Karpas-422 (cell line): ENCODE results near the gene RPS10. TPM values are rescaled to one million over a fixed set of nuclear protein-coding genes. Genes with fewer than 3 reads are reported as not detected.

Source experiments
- DNase-seq: peaks from one replicate; pipeline ENCODE4 v3.0.0-alpha.2; 2015
- H2AFZ ChIP-seq: fragments of 200-600 bp; sonication (generic); 2 replicates; pipeline ENCODE4 v1.6.1; 2014; ENCODE audit warnings: antibody characterized with exemption, low read length, mixed read lengths
- H3K27ac ChIP-seq: fragments of 200-600 bp; sonication (generic); 2 replicates; pipeline ENCODE4 v1.5.1; 2014; ENCODE audit warnings: mild to moderate bottlenecking, low read length, moderate library complexity
- H3K27me3 ChIP-seq: fragments of 200-600 bp; sonication (generic); 2 replicates; pipeline ENCODE4 v1.6.1; 2014; ENCODE audit warnings: low read length, mixed read lengths
- H3K36me3 ChIP-seq: fragments of 200-600 bp; sonication (generic); 2 replicates; pipeline ENCODE4 v1.6.1; 2014; ENCODE audit warnings: low read length, mixed read lengths; ENCODE audit not compliant: insufficient read depth
- H3K4me1 ChIP-seq: fragments of 200-600 bp; sonication (generic); 2 replicates; pipeline ENCODE4 v1.6.1; 2014; ENCODE audit warnings: mild to moderate bottlenecking, low read length, mixed read lengths
- H3K4me2 ChIP-seq: fragments of 200-600 bp; sonication (generic); 2 replicates; pipeline ENCODE4 v1.6.1; 2014; ENCODE audit warnings: low read length, low read depth, mild to moderate bottlenecking; ENCODE audit not compliant: poor library complexity, severe bottlenecking
- H3K4me3 ChIP-seq: fragments of 200-600 bp; sonication (generic); 2 replicates; pipeline ENCODE4 v1.5.1; 2014; ENCODE audit warnings: mild to moderate bottlenecking, antibody characterized with exemption, low read length, mixed read lengths
- H3K79me2 ChIP-seq: fragments of 200-600 bp; sonication (generic); 2 replicates; pipeline ENCODE4 v1.6.1; 2014; ENCODE audit warnings: mild to moderate bottlenecking, low read length, mixed read lengths
- H3K9ac ChIP-seq: fragments of 200-600 bp; sonication (generic); 2 replicates; pipeline ENCODE4 v1.6.0; 2014; ENCODE audit warnings: low read length
- H3K9me2 ChIP-seq: fragments of 200-600 bp; sonication (generic), shearing (Covaris generic); replicated peaks from 2 replicates; pipeline ENCODE4 v1.6.0; 2014; ENCODE audit warnings: mild to moderate bottlenecking, low read length, moderate library complexity; ENCODE audit not compliant: insufficient read depth
- H3K9me3 ChIP-seq: fragments of 300-700, 200-600 bp; sonication (generic); 2 replicates; pipeline ENCODE4 v1.6.1; 2014; ENCODE audit warnings: low read length, mixed read lengths
- H4K20me1 ChIP-seq: fragments of 200-600 bp; sonication (generic); 2 replicates; pipeline ENCODE4 v1.6.1; 2014; ENCODE audit warnings: mild to moderate bottlenecking, antibody characterized with exemption, low read length, low read depth; ENCODE audit not compliant: insufficient read depth
- total RNA-seq: library from RNA; depleted of rRNA; stranded (reverse); fragments of >200 nt; shearing (Covaris generic); gene quantifications from 2 replicates; pipeline ENCODE4 v1.2.3, GENCODE V29; 2014; ENCODE audit warnings: low replicate concordance; rRNA removed

The RPS10 gene
- 2,938 and 3,077 TPM in 2 replicates for total RNA-seq

- H3K79me2 ChIP-seq, result peaks cover 33% of the 10 kb centered on the region
- H3K4me1 ChIP-seq, result peaks cover 20% of the 10 kb centered on the region
- peak within 1 kb of the TSS; percentile 97 for H3K9ac ChIP-seq
- no peaks in the 10 kb centered on the region for H3K27me3 ChIP-seq
- no peaks in the 10 kb centered on the region for H3K9me2 ChIP-seq
- no peaks in the 10 kb centered on the region for H3K9me3 ChIP-seq
- H3K4me3 ChIP-seq, result peak within 1 kb of the TSS; percentile 100
- peaks cover 43% of the 10 kb centered on the region for H3K36me3 ChIP-seq
- peaks cover 27% of the 10 kb centered on the region; the same call in 1 of the 2 replicates for H4K20me1 ChIP-seq
- H3K4me2 ChIP-seq, result peak within 1 kb of the TSS; percentile 90
- H3K27ac ChIP-seq, result peak within 1 kb of the TSS; percentile 85
- H2AFZ ChIP-seq, result peak within 1 kb of the TSS; percentile 92
- peak; percentile 97 for DNase-seq
Observed at GRCh38 chr6:34425498-34426410, at the start of gene RPS10. TSS of gene RPS10 (minus strand) at chr6:34426069. CDS start at chr6:34425221, 848 bp downstream.

- DNase-seq, result no peak
- H3K27me3 ChIP-seq, result no peaks in the 10 kb centered on the region
- no peak overlapping the region for H3K4me3 ChIP-seq
- H2AFZ ChIP-seq, result no peak overlapping the region
- H3K4me1 ChIP-seq, result no peaks in the 10 kb centered on the region
- no peaks in the 10 kb centered on the region for H4K20me1 ChIP-seq
- no peak overlapping the region for H3K4me2 ChIP-seq
- no peak overlapping the region for H3K27ac ChIP-seq
- no peaks in the 10 kb centered on the region for H3K36me3 ChIP-seq
- no peaks in the 10 kb centered on the region for H3K79me2 ChIP-seq
- H3K9ac ChIP-seq, result no peak overlapping the region
- no peaks in the 10 kb centered on the region for H3K9me3 ChIP-seq
- H3K9me2 ChIP-seq, result no peaks in the 10 kb centered on the region
Observed at GRCh38 chr6:34475238-34475682, 49.4 kb upstream of the RPS10 start.

GRCh38 chr6:34474754-34475153 lies 48.9 kb upstream of the RPS10 start:
- no peak for DNase-seq
- no peaks in the 10 kb centered on the region for H3K36me3 ChIP-seq
- no peaks in the 10 kb centered on the region for H3K79me2 ChIP-seq
- no peaks in the 10 kb centered on the region for H3K4me1 ChIP-seq
- no peaks in the 10 kb centered on the region for H3K9me3 ChIP-seq
- H3K27ac ChIP-seq, result no peak overlapping the region
- H3K4me3 ChIP-seq, result no peak overlapping the region
- H3K9ac ChIP-seq, result no peak overlapping the region
- no peaks in the 10 kb centered on the region for H3K9me2 ChIP-seq
- no peak overlapping the region for H3K4me2 ChIP-seq
- H3K27me3 ChIP-seq, result no peaks in the 10 kb centered on the region
- H4K20me1 ChIP-seq, result no peaks in the 10 kb centered on the region
- no peak overlapping the region for H2AFZ ChIP-seq

GRCh38 chr6:34473967-34474366 lies 48.1 kb upstream of the RPS10 start:
- no peaks in the 10 kb centered on the region for H4K20me1 ChIP-seq
- H3K4me3 ChIP-seq, result no peak overlapping the region
- H2AFZ ChIP-seq, result no peak overlapping the region
- no peaks in the 10 kb centered on the region for H3K79me2 ChIP-seq
- H3K4me1 ChIP-seq, result peaks cover under 1% of the 10 kb centered on the region; the same call in 1 of the 2 replicates
- no peak overlapping the region for H3K9ac ChIP-seq
- no peaks in the 10 kb centered on the region for H3K36me3 ChIP-seq
- H3K9me3 ChIP-seq, result no peaks in the 10 kb centered on the region
- H3K27ac ChIP-seq, result no peak overlapping the region
- no peaks in the 10 kb centered on the region for H3K27me3 ChIP-seq
- no peak for DNase-seq
- H3K9me2 ChIP-seq, result no peaks in the 10 kb centered on the region
- H3K4me2 ChIP-seq, result no peak overlapping the region

GRCh38 chr6:34472425-34472824 lies 46.6 kb upstream of the RPS10 start:
- no peak overlapping the region for H3K9ac ChIP-seq
- no peak for DNase-seq
- no peaks in the 10 kb centered on the region for H3K27me3 ChIP-seq
- H3K4me2 ChIP-seq, result no peak overlapping the region
- no peaks in the 10 kb centered on the region for H3K9me2 ChIP-seq
- no peak overlapping the region for H3K4me3 ChIP-seq
- no peak overlapping the region for H3K27ac ChIP-seq
- H3K36me3 ChIP-seq, result no peaks in the 10 kb centered on the region
- no peaks in the 10 kb centered on the region for H4K20me1 ChIP-seq
- no peak overlapping the region for H2AFZ ChIP-seq
- no peaks in the 10 kb centered on the region for H3K79me2 ChIP-seq
- no peaks in the 10 kb centered on the region for H3K9me3 ChIP-seq
- H3K4me1 ChIP-seq, result peaks cover 12% of the 10 kb centered on the region

GRCh38 chr6:34469499-34469898 lies 43.6 kb upstream of the RPS10 start:
- Histone ChIP-seq H3K9me2 (no peaks in the 10 kb centered on the region), H3K79me2 (no peaks in the 10 kb centered on the region), H3K9ac (no peak overlapping the region), H2AFZ (no peak overlapping the region), H3K27me3 (no peaks in the 10 kb centered on the region), H3K36me3 (no peaks in the 10 kb centered on the region), H3K4me2 (no peak overlapping the region), H3K27ac (no peak overlapping the region), H4K20me1 (no peaks in the 10 kb centered on the region), H3K9me3 (no peaks in the 10 kb centered on the region), H3K4me3 (no peak overlapping the region), H3K4me1 (peaks cover 12% of the 10 kb centered on the region)
- DNase-seq, result no peak

GRCh38 chr6:34468378-34468892 lies 42.6 kb upstream of the RPS10 start:
- Histone ChIP-seq H3K9me2 (no peaks in the 10 kb centered on the region), H3K9ac (no peak overlapping the region)

More at GRCh38 chr6:34468378-34468892, 42.6 kb upstream of the RPS10 start:
- no peak overlapping the region for H3K27ac ChIP-seq
- no peaks in the 10 kb centered on the region for H3K9me3 ChIP-seq
- H2AFZ ChIP-seq, result no peak overlapping the region
- peaks cover 12% of the 10 kb centered on the region for H3K4me1 ChIP-seq
- peak overlapping the region; percentile 39 for H3K4me2 ChIP-seq
- no peak overlapping the region for H3K4me3 ChIP-seq
- no peaks in the 10 kb centered on the region for H3K27me3 ChIP-seq
- DNase-seq, result peak; percentile 72
- H3K79me2 ChIP-seq, result no peaks in the 10 kb centered on the region
- H3K36me3 ChIP-seq, result no peaks in the 10 kb centered on the region
- H4K20me1 ChIP-seq, result no peaks in the 10 kb centered on the region
